GM23248 (cell line): ENCODE data around the gene KCNMA1. TPM values are rescaled to one million over a fixed set of nuclear protein-coding genes. Genes with fewer than 3 reads are reported as not detected.

Source experiments
- DNase-seq: peaks from one replicate; pipeline ENCODE4 v3.0.0-alpha.2; 2015
- H2AFZ ChIP-seq: fragments of 200-600 bp; sonication (generic); 2 replicates; pipeline ENCODE4 v1.6.1; 2016; ENCODE audit warnings: antibody characterized with exemption
- H3F3A ChIP-seq: fragments of 200-600 bp; sonication (generic); 2 replicates; pipeline ENCODE4 v1.6.1; 2016; ENCODE audit warnings: mild to moderate bottlenecking, antibody characterized with exemption, mixed run types; ENCODE audit not compliant: insufficient read depth
- H3K27ac ChIP-seq: fragments of 200-600 bp; sonication (generic); 2 replicates; pipeline ENCODE4 v1.5.1; 2016; ENCODE audit warnings: mild to moderate bottlenecking
- H3K27me3 ChIP-seq: fragments of 200-600 bp; sonication (generic); replicated peaks from 2 replicates; pipeline ENCODE4 v1.6.1; 2016; ENCODE audit warnings: mild to moderate bottlenecking; ENCODE audit not compliant: insufficient read depth
- H3K36me3 ChIP-seq: fragments of 200-600 bp; sonication (generic); 2 replicates; pipeline ENCODE4 v1.6.1; 2016; ENCODE audit warnings: low read depth, mild to moderate bottlenecking
- H3K4me1 ChIP-seq: fragments of 200-600 bp; sonication (generic); 2 replicates; pipeline ENCODE4 v1.6.1; 2016; ENCODE audit warnings: mild to moderate bottlenecking; ENCODE audit not compliant: insufficient read depth
- H3K4me2 ChIP-seq: fragments of 200-600 bp; sonication (generic); one replicate; pipeline ENCODE4 v1.6.1; 2016; ENCODE audit warnings: mild to moderate bottlenecking; ENCODE audit not compliant: unreplicated experiment
- H3K4me3 ChIP-seq: fragments of 200-600 bp; sonication (generic); 2 replicates; pipeline ENCODE4 v1.5.1; 2016; ENCODE audit warnings: mild to moderate bottlenecking
- H3K79me2 ChIP-seq: fragments of 200-600 bp; sonication (generic); 2 replicates; pipeline ENCODE4 v1.6.1; 2016; ENCODE audit warnings: mild to moderate bottlenecking; ENCODE audit not compliant: insufficient read depth
- H3K9ac ChIP-seq: fragments of 200-600 bp; sonication (generic); 2 replicates; pipeline ENCODE4 v1.6.1; 2016; ENCODE audit warnings: mild to moderate bottlenecking
- H3K9me2 ChIP-seq: fragments of 200-600 bp; sonication (generic); 2 replicates; pipeline ENCODE4 v1.6.1; 2016; ENCODE audit warnings: mixed run types, mild to moderate bottlenecking, moderate library complexity; ENCODE audit not compliant: insufficient read depth
- H3K9me3 ChIP-seq: fragments of 200-600 bp; sonication (generic); one replicate; pipeline ENCODE4 v1.6.1; 2017; ENCODE audit warnings: low read depth
- H4K20me1 ChIP-seq: fragments of 200-600 bp; sonication (generic); 2 replicates; pipeline ENCODE4 v1.6.0; 2016; ENCODE audit not compliant: insufficient read depth
- EZH2 ChIP-seq: fragments of 200-600 bp; sonication (generic); IDR thresholded peaks from 2 replicates; pipeline ENCODE4 v1.6.1; 2018; ENCODE audit warnings: antibody characterized with exemption, mild to moderate bottlenecking; ENCODE audit not compliant: insufficient read depth, poor library complexity, severe bottlenecking
- EZH2phosphoT487 ChIP-seq: fragments of 200-600 bp; sonication (generic); IDR thresholded peaks from 2 replicates; pipeline ENCODE4 v1.6.1; 2018; ENCODE audit warnings: antibody characterized with exemption, moderate library complexity, mild to moderate bottlenecking, low read depth; ENCODE audit not compliant: insufficient read depth
- WGBS, 2 experiments: methylation state at CpG; one replicate each; pipeline ENCODE4 v1.1.6; 2015 to 2017; ENCODE audit warnings: low lambda C conversion rate in 2 of 2, low coverage in 1 of 2; ENCODE audit errors: missing lambda C conversion rate in 2 of 2; 5-methylcytosine and 5-hydroxymethylcytosine counted together
- in situ Hi-C: fragments of 300-500 bp; cut with MboI; formaldehyde crosslinking; loops from 2 replicates; pipeline ENCODE4 v1.15.0; 2020
- polyA plus RNA-seq: library from polyadenylated mRNA; unstranded; fragments of >200 nt; fragmentation: Nextera tagmentation; extraction: Ambion mirVana; gene quantifications from 2 replicates; pipeline ENCODE4 v1.2.1, GENCODE V29; 2016
- total RNA-seq: library from RNA; depleted of rRNA; stranded (reverse); fragments of >200 nt; shearing (Covaris generic); gene quantifications from 2 replicates; pipeline ENCODE4 v1.2.3, GENCODE V29; 2014

The KCNMA1 gene
- total and polyA plus RNA-seq, 2 experiments from 2014 or later, result 14.2 to 25.1 TPM

DNA sequence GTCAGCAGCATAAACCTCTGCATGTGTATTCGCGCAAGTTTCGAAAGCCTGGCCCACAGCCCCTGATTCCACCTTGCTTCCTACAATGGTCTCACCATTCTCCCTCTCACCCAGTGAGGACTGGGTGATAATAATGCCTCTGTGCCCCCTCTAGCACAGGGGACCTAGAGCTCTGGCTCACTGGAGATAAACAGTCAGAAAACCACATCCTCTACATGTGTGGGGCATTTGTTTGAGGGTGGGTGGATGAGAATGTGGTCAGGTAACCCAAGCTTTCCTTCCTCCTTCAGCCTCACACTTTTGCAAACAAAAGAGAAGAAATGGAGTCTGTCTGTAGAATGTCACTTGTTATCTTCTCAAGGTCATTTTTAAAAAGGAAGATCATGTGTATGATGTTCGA, 373.5 kb downstream of the KCNMA1 start:
- no peaks in the 10 kb centered on the region for H3K9me3 ChIP-seq
- no peak overlapping the region for H3K9ac ChIP-seq
- no peaks in the 10 kb centered on the region for H3K36me3 ChIP-seq
- 77 to 84% methylated on average over 4 of the region's 4 CpGs for WGBS, 2 experiments
- H2AFZ ChIP-seq, result no peak overlapping the region
- H3F3A ChIP-seq, result no peaks in the 10 kb centered on the region
- no peaks in the 10 kb centered on the region for H3K27me3 ChIP-seq
- no peak overlapping the region for H3K27ac ChIP-seq
- in situ Hi-C loops, result no loop called here
- H4K20me1 ChIP-seq, result no peaks in the 10 kb centered on the region
- H3K4me1 ChIP-seq, result no peaks in the 10 kb centered on the region
- no peak for TF ChIP-seq EZH2phosphoT487
- TF ChIP-seq EZH2, result no peak
- H3K4me3 ChIP-seq, result no peak overlapping the region
- no peak for DNase-seq
- no peak overlapping the region for H3K4me2 ChIP-seq
- no peaks in the 10 kb centered on the region for H3K9me2 ChIP-seq
- H3K79me2 ChIP-seq, result no peaks in the 10 kb centered on the region

DNA sequence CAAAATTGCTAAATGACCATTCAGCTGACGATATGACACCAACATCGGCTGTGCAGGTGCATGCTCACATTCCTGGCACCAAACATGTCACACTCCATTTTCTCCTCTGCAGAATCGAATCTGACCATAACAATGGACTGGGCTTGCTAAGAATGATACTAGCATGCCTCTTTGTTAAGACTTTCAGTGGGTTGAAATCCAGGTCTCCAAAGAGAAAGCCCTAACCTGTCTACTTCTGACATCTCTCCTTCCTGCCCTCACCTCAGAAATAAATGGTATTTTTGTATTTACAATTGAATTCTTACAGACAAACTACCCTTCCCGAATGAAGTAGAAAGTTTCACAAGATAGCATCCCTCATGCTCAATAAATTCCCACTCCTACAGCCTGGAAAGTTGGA, 373.9 kb downstream of the KCNMA1 start:
- Histone ChIP-seq H2AFZ (no peak overlapping the region), H3K9me2 (no peaks in the 10 kb centered on the region), H3K4me3 (no peak overlapping the region), H3F3A (no peaks in the 10 kb centered on the region), H3K79me2 (no peaks in the 10 kb centered on the region), H3K4me2 (no peak overlapping the region), H3K27me3 (no peaks in the 10 kb centered on the region), H4K20me1 (no peaks in the 10 kb centered on the region), H3K27ac (no peak overlapping the region), H3K36me3 (no peaks in the 10 kb centered on the region), H3K9ac (no peak overlapping the region), H3K4me1 (no peaks in the 10 kb centered on the region), H3K9me3 (no peaks in the 10 kb centered on the region)
- in situ Hi-C loops, result no loop called here
- TF ChIP-seq EZH2phosphoT487 (no peak), EZH2 (no peak)
- no peak for DNase-seq
- WGBS, 2 experiments, result 80 to 85% methylated on average over 4 of the region's 4 CpGs

DNA sequence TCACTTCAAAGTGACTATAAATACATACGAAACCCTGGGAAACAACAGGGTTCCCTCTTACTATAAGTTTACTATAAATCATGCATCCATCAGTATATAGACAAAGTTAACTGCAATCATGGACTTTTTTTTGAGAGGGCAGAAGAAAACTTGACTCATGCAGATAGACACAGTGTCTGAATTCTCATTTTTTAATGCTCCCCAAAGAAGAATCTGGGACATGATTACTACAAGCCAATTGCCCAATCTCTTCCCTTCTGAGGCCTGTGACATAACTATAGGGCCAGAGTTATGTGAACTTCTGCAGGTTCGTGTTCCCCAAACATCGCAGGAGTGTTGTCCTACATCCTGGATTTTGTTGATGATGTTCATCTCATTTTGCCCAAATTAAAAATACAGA, 376.5 kb downstream of the KCNMA1 start:
- no peak overlapping the region for H3K4me2 ChIP-seq
- in situ Hi-C loops, result no loop called here
- no peak overlapping the region for H2AFZ ChIP-seq
- H3K9ac ChIP-seq, result no peak overlapping the region
- WGBS, 2 experiments, result 97 to 100% methylated on average over 3 of the region's 3 CpGs
- H3K27ac ChIP-seq, result no peak overlapping the region
- no peak for TF ChIP-seq EZH2phosphoT487
- no peak for TF ChIP-seq EZH2
- H3F3A ChIP-seq, result no peaks in the 10 kb centered on the region
- DNase-seq, result no peak
- H3K36me3 ChIP-seq, result no peaks in the 10 kb centered on the region
- H3K79me2 ChIP-seq, result no peaks in the 10 kb centered on the region
- H3K4me3 ChIP-seq, result no peak overlapping the region
- no peaks in the 10 kb centered on the region for H3K9me2 ChIP-seq
- no peaks in the 10 kb centered on the region for H3K27me3 ChIP-seq
- no peaks in the 10 kb centered on the region for H4K20me1 ChIP-seq
- no peaks in the 10 kb centered on the region for H3K4me1 ChIP-seq
- H3K9me3 ChIP-seq, result no peaks in the 10 kb centered on the region

DNA sequence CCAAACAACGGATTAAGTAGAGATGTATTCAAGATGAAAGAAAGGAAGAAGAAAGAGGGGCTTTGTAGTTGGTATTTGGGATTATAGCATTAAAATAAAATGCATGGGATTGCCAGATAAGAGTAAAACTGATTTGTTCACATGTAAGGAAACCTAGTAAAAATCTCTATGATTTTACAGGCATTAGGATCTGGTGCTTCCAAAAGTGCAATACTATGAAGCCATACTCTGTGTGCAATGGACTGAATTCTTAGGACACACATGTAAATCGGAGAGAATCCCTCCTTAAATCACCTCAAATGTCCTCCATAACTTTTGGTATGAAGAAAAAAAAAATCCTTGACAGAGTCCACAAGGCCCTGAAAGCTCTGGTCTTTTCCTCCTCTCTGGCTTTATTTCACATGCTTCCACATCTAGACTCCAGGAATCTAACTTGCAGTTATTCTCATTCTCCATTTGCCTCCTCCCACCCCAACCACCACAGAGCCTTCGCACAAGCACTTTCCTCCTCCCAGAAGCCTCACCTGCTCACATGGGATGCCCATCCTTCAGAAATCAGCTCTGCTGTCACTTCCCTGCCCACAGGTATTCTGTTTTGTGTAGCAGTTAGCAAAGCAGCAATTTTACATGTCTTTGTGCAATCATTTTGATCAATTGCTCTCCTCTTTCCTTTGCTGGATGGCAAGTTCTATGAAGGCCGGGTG, 378.3 kb downstream of the KCNMA1 start:
- Histone ChIP-seq H3F3A (no peaks in the 10 kb centered on the region), H3K79me2 (no peaks in the 10 kb centered on the region), H3K36me3 (no peaks in the 10 kb centered on the region), H3K27me3 (no peaks in the 10 kb centered on the region), H2AFZ (no peak overlapping the region), H3K4me3 (no peak overlapping the region), H3K27ac (no peak overlapping the region), H3K9me3 (no peaks in the 10 kb centered on the region), H3K9me2 (no peaks in the 10 kb centered on the region), H3K4me2 (no peak overlapping the region), H3K9ac (no peak overlapping the region), H3K4me1 (no peaks in the 10 kb centered on the region; the same call in 1 of the 2 replicates), H4K20me1 (no peaks in the 10 kb centered on the region)
- in situ Hi-C loops, result loop anchor here (10.0 kb wide), 1 partner anchor 385 kb away; no protein-coding TSS in a partner anchor
- TF ChIP-seq EZH2, result no peak
- no peak for TF ChIP-seq EZH2phosphoT487
- no peak for DNase-seq
- WGBS, 2 experiments, result 73 to 78% methylated on average over 4 of the region's 4 CpGs

DNA sequence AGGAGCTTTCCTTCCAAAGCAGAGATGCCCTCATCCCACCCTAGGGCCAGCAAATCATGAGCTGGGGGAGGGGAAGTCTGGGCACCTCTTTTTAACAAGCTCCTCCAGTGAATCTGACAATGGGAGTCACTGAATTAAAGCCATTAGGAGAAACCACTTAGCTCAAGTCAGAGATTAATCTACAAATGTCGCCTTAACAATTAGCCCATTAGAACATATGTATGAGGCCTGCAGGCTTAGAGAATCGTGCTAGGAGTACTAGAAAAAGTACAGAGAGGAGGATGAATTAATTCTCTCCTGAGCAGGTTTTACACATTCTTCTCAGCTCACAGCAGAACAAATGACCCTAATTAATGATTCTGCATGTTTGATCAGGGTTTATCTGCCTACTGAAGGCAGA, 381.3 kb downstream of the KCNMA1 start:
- Histone ChIP-seq H3K4me3 (no peak overlapping the region), H3K27ac (no peak overlapping the region), H3K27me3 (no peaks in the 10 kb centered on the region), H3K9me3 (no peaks in the 10 kb centered on the region), H3K4me2 (no peak overlapping the region), H3K9me2 (no peaks in the 10 kb centered on the region), H3K79me2 (no peaks in the 10 kb centered on the region), H3K4me1 (no peaks in the 10 kb centered on the region; the same call in 1 of the 2 replicates), H4K20me1 (no peaks in the 10 kb centered on the region), H3F3A (no peaks in the 10 kb centered on the region), H2AFZ (no peak overlapping the region), H3K9ac (no peak overlapping the region), H3K36me3 (no peaks in the 10 kb centered on the region)
- TF ChIP-seq EZH2, result no peak
- TF ChIP-seq EZH2phosphoT487, result no peak
- 80 to 84% methylated on average over 2 of the region's 2 CpGs for WGBS, 2 experiments
- no peak for DNase-seq
- in situ Hi-C loops, result loop anchor here (10.0 kb wide), 1 partner anchor 388 kb away; no protein-coding TSS in a partner anchor
